GM18517 (cell line): Measurements from ENCODE around the gene MAP7.

Experiments used
- ATAC-seq: cut with Tn5 transposase; IDR thresholded peaks from one replicate; pipeline ENCODE4 v1.9.1; 2021; ENCODE audit warnings: mild to moderate bottlenecking, moderate library complexity; ENCODE audit not compliant: unreplicated experiment

Gene MAP7

GRCh38 chr6:136566007-136566487, 15.8 kb upstream of the MAP7 start:
- ATAC-seq, result no peak

GRCh38 chr6:136564180-136564579, 14.0 kb upstream of the MAP7 start:
- ATAC-seq, result no peak

GRCh38 chr6:136563386-136564152, 13.3 kb upstream of the MAP7 start:
- no peak for ATAC-seq

GRCh38 chr6:136562211-136562610, 12.0 kb upstream of the MAP7 start:
- ATAC-seq, result no peak

GRCh38 chr6:136553166-136553787, 3.1 kb upstream of the MAP7 start:
- ATAC-seq, result no peak

- no peak for ATAC-seq
Observed at GRCh38 chr6:136552054-136552453, 1.8 kb upstream of the MAP7 start.

GRCh38 chr6:136551103-136551502, 881 bp upstream of the MAP7 start:
- no peak for ATAC-seq

- ATAC-seq, result peak; percentile 42
Observed at GRCh38 chr6:136550045-136550329, 235 bp downstream of the MAP7 start.

- ATAC-seq, result peak; percentile 6
Observed at GRCh38 chr6:136549300-136550044, 750 bp downstream of the MAP7 start.

GRCh38 chr6:136548582-136549299, 1.5 kb downstream of the MAP7 start:
- ATAC-seq, result no peak

- ATAC-seq, result no peak
Observed at GRCh38 chr6:136547871-136548270, 2.4 kb downstream of the MAP7 start.

- no peak for ATAC-seq
Observed at GRCh38 chr6:136547336-136547735, 2.9 kb downstream of the MAP7 start.

- no peak for ATAC-seq
Observed at GRCh38 chr6:136546331-136546730, 3.9 kb downstream of the MAP7 start.

GRCh38 chr6:136544326-136544725, 5.9 kb downstream of the MAP7 start:
- no peak for ATAC-seq

- no peak for ATAC-seq
Observed at GRCh38 chr6:136541395-136541794, 8.8 kb downstream of the MAP7 start.

GRCh38 chr6:136539967-136540652, 10.1 kb downstream of the MAP7 start:
- no peak for ATAC-seq

- ATAC-seq, result no peak
Observed at GRCh38 chr6:136538836-136539235, 11.4 kb downstream of the MAP7 start.

GRCh38 chr6:136535880-136536650, 14.2 kb downstream of the MAP7 start:
- no peak for ATAC-seq

- ATAC-seq, result no peak
Observed at GRCh38 chr6:136535017-136535765, 15.0 kb downstream of the MAP7 start.
